HG03135 (cell line): ENCODE measurements around the gene RYR3.

ENCODE experiments used
- ATAC-seq: cut with Tn5 transposase; IDR thresholded peaks from one replicate; pipeline ENCODE4 v1.9.1; 2021; ENCODE audit warnings: mild to moderate bottlenecking, moderate library complexity; ENCODE audit not compliant: unreplicated experiment

The RYR3 gene

GRCh38 chr15:33310481-33311311 is at the start of gene RYR3:
Gene RYR3 (plus strand): TSS chr15:33310967. CDS start chr15:33311046, 79 bp downstream.
- ATAC-seq, result no peak

DNA sequence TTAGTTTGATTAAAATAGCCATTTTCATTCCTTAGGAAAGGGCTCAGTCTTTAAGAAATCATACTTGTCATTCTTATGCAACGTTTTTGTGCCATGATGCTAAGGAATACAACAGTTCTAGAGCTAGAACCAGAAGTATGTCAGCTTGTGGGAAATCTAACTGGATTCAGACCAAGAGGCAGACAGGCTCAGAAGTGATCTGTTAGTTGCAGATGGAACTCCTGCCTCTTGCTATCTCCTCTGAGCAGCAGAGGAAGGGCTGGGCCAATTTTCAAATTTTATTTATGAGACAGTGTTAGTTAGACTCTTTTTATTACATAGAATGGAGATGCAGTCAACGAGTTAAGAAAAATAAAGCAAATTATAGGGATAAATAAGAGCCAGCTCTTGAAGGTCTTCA is 48.5 kb upstream of the RYR3 start:
- no peak for ATAC-seq

- ATAC-seq, result no peak
These were observed 33.1 kb upstream of the RYR3 start for GRCh38 chr15:33277689-33278088.

- ATAC-seq, result no peak
These were observed 31.8 kb upstream of the RYR3 start for GRCh38 chr15:33278816-33279612.

DNA sequence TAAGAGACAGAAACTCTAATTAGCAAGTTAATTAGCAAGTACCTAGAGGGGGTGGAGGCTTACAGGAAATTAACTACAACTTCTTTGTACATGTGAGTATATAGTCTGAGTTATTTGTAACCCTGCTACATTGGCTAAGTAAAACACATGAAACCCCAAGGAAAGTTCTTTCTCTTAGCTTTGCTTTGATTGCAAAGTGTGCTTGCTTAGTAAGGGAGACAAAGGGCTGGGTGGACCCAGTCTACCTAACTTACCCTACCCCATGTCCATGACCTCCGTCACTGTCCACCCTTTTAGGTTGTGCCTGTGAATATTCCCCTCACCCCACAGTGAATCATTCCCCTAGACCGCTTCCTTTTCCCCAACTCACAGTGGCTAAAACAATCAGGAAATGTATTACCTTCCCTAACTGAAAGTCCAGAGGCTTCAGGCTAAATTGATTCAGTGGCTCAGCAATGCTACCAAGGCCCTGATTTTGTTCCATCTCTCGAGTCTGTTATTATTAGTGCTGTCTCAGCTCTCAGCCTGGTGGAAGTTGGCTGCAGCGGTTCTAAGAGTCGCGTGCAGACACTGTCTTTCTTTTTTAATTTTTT is 31.1 kb upstream of the RYR3 start:
- no peak for ATAC-seq

- no peak for ATAC-seq
These were observed 28.3 kb upstream of the RYR3 start for GRCh38 chr15:33282226-33283020.

DNA sequence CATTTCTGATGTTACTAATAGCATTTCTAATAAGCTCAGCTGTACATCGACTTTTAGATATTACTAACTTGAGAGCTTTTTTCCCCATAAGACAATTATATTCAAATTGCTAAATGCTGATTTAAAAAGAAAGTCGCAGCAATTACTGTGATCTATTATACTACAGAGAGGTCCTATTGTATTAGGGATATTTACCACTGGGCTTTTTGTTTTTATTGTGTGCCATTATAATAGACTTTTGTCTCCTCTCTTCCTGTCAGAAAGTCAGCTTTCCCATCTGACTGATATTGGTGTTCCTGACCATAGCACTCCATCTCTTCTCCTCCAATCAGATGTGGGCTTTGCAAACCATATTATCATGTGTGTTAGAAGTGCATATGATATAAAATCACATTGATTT is 27.2 kb upstream of the RYR3 start:
- ATAC-seq, result no peak

GRCh38 chr15:33284336-33284735 is 26.4 kb upstream of the RYR3 start:
- no peak for ATAC-seq

GRCh38 chr15:33292717-33293307 is 18.0 kb upstream of the RYR3 start:
- ATAC-seq, result no peak

- ATAC-seq, result no peak
These were observed 16.9 kb upstream of the RYR3 start for GRCh38 chr15:33293713-33294334.

DNA sequence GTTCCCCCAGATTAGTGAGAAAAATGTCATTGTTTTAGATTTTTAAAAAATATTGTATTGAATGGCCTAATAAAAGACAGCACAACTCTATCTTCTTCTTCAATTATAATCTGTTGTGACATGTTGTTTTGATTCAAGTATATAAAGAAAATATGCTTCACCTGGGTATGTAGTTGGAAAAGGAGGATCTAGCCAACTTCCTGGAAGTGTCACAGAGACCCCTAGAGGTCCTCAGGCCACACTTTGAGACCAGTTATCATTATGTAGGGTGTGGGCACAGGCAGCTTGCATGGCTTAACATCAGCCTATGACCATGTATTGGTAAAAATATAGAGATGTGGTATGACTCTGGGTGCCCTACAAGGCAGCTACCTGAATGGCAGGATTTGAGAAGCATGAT is 14.7 kb upstream of the RYR3 start:
- ATAC-seq, result no peak

DNA sequence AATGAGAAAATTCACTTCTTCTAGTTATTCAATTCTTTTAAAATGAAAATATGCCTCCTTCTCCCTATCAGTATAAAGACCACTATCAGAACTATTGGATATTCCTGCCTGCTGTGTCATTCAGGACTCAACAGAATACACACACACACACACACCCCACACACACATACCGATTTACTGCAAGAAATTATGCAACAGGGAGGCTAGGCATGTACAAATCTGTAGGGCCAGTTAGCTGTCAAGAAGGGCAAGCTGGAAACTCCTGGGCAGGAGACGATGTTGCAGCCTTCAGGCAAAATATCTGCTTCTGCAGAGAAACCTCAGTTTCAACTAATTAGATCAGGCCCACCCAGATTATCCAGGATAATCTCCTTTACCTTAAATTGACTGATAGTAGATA is 13.9 kb upstream of the RYR3 start:
- ATAC-seq, result no peak

DNA sequence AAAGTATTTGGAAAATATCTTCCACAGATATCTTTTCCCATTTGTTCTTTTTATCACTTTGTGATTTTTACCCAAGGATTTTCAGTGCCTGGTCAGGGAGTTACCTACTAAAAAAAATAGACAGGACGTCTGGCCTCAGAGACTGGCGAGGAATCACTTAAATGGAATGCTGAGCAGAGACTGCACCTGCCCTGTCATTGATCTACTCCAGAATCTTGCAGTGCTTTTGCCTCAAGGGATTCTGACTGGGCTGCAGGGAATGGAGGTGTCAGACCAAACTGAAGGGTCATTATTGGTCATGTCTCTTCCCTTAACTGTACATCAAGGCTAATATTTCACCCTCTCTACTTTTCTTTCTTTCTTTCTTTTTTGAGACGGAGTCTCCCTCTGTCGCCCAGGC is 12.1 kb upstream of the RYR3 start:
- no peak for ATAC-seq

- ATAC-seq, result no peak
These were observed 5.8 kb upstream of the RYR3 start for GRCh38 chr15:33304924-33305323.

DNA sequence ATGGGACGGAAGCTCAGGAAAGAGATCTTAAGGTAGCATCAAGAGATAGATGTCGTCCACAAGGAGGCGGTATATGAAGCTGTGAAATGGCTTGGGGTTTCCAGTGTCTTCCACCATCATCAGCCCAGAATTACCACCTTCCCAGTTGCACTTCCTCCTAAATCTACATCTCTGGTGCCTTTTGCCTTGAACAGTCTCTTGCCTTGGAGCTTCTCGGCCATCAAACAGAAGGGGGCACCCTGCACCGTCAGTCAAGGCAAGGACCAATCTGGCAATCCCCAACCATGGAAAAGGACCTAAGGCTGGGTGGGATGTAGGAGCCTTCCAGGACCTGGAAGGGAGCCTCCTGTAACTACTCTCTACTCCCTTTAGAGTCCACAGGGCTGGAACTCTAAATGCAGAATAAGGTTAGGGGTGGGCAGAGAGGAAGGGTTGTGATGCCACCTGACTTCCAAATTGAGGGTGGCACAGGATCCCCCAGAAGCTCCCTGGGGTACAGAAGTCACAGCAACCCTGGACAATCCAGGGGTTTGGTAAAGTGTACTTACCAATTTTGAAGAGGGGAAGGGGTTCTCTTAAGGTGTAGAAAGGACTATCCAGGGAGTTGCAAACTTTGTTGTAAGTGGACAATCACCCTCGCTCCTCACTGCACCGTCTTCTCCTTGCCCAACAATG is 1.0 kb upstream of the RYR3 start:
- no peak for ATAC-seq

DNA sequence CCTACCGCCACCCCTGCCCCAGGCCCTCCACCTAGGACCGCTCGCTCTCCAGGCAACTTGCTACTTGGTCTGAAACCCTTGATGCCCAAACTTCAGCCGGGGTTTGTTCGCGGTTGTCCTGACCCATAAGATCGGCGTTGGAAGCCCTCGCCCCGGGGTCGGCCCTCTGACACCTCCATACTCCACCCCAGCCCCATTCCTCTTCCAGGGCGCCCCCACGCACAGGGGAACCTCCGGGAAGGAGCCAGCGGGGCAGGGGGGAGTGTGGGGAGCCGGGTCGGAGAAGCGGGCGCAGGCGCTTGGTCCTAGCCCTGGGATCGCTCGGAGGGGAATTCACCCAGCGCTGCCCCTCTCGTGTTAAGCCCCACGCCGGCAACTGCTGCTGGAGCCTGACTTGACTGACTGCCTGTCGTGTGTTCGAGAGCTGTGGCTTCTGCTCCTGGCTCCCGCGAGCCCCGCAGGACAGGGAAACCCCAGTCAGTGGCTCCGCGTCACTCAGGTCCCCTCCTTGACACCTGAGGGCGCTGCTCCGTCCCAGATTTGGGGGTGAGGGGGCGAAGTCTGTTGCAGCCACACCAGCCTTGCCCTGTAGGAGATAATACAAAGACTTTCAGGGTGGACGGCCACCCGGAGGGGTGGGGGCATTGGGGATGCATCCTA is 675 bp downstream of the RYR3 start:
- ATAC-seq, result no peak

- no peak for ATAC-seq
These were observed 2.7 kb downstream of the RYR3 start for GRCh38 chr15:33313491-33313890.

- ATAC-seq, result no peak
These were observed 3.3 kb downstream of the RYR3 start for GRCh38 chr15:33314069-33314468.

GRCh38 chr15:33315044-33315443 is 4.3 kb downstream of the RYR3 start:
- ATAC-seq, result no peak
